Suprapubic skin (tissue), 3 donors: ENCODE results near the gene PTGIR.

Experiments
- POLR2AphosphoS5 ChIP-seq, 3 donors: sonication (generic); formaldehyde crosslinking; IDR thresholded peaks; one replicate each; pipeline ENCODE4 v1.6.1; 2017; ENCODE audit warnings: antibody characterized with exemption in 3 of 3
- TF ChIP-seq, protein P1 (sequence below), 2 donors: fragments of 200-600 bp in 1 of 2; fragments of 450-650 bp in 1 of 2; sonication (generic) in 1 of 2; IDR thresholded peaks; one replicate each; pipeline ENCODE4 v1.5.1; 2016 to 2019; ENCODE audit warnings: antibody characterized with exemption in 2 of 2, mild to moderate bottlenecking in 1 of 2, moderate library complexity in 1 of 2

DNA sequence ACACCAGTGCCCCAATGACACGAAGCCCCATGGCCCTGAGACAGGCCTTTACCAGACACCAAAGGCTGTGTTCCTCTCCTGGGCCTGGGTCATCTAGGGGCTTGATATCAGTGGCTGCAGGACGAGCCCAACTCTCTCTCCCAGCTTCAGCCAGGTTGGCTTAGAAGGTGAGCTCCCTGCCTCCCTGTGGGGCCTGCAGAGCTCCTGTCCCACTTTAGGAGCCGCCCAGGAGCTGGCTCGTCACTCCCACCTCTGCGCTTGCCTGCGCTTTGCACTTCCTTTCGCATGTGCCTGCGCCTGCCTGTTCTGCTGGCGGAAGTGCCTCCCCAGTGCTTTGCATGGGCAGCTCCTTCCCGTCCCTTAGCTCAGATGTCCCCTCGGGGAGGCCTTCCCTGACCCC, 18.9 kb downstream of the PTGIR start:
- no peak for TF ChIP-seq POLR2AphosphoS5 (IDR thresholded peaks at IDR 0.05)
- TF ChIP-seq, protein P1, sequence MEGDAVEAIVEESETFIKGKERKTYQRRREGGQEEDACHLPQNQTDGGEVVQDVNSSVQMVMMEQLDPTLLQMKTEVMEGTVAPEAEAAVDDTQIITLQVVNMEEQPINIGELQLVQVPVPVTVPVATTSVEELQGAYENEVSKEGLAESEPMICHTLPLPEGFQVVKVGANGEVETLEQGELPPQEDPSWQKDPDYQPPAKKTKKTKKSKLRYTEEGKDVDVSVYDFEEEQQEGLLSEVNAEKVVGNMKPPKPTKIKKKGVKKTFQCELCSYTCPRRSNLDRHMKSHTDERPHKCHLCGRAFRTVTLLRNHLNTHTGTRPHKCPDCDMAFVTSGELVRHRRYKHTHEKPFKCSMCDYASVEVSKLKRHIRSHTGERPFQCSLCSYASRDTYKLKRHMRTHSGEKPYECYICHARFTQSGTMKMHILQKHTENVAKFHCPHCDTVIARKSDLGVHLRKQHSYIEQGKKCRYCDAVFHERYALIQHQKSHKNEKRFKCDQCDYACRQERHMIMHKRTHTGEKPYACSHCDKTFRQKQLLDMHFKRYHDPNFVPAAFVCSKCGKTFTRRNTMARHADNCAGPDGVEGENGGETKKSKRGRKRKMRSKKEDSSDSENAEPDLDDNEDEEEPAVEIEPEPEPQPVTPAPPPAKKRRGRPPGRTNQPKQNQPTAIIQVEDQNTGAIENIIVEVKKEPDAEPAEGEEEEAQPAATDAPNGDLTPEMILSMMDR (IDR thresholded peaks at IDR 0.05): no peak
